A549 (cell line): ENCODE data around the gene MEG3.

Source experiments
- CTCF ChIP-seq: fragments of >200 bp; sonication (Bioruptor Twin); formaldehyde crosslinking; IDR thresholded peaks from 3 replicates; pipeline ENCODE4 v1.5.1; 2016
- EP300 ChIP-seq, 2 experiments: fragments of >200 bp; sonication (Bioruptor Twin); formaldehyde crosslinking; IDR thresholded peaks; 2 replicates in 1 of 2; 3 replicates in 1 of 2; pipeline ENCODE4 v1.6.1; 2016 to 2017
- MYC ChIP-seq: IDR thresholded peaks from 2 replicates; pipeline ENCODE4 v1.6.1; 2012; ENCODE audit warnings: mild to moderate bottlenecking, inconsistent platforms, low read length, improper control_type of control experiment, borderline replicate concordance
- USF2 ChIP-seq: fragments of 450-650 bp; IDR thresholded peaks from 2 replicates; pipeline ENCODE4 v1.6.1; 2014; ENCODE audit warnings: antibody characterized with exemption

GRCh38 chr14:100778526-100778882 is 47.4 kb upstream of the MEG3 start:
- TF ChIP-seq EP300 (IDR thresholded peaks at IDR 0.05): no peak
- TF ChIP-seq CTCF: no peak
- TF ChIP-seq MYC: no peak
- TF ChIP-seq USF2: no peak
